NCI-H69 (cell line): ENCODE measurements around the gene VPS13A.

Source experiments
- DNase-seq: peaks from one replicate; lab custom pipeline; 2025; lab: John Stamatoyannopoulos, UW

The VPS13A gene

DNA sequence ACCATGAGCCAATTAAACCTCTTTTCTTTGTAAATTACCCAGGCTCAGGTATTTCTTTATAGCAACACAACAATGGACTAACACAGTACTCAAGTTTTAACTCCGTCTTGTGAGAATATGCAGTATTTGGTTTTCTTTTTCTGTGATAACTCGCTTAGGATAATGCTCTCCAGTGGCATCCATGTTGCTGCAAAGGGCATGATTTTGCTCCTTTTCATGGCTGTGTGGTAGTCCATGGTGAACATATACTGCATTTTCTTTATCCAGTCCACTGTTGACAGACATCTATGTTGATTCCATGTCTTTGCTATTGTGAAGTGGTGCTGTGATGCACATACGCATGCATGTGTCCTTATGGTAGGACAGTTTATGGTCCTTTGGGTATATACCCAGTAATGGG is 10.9 kb downstream of the VPS13A start:
- DNase-seq: no peak

DNA sequence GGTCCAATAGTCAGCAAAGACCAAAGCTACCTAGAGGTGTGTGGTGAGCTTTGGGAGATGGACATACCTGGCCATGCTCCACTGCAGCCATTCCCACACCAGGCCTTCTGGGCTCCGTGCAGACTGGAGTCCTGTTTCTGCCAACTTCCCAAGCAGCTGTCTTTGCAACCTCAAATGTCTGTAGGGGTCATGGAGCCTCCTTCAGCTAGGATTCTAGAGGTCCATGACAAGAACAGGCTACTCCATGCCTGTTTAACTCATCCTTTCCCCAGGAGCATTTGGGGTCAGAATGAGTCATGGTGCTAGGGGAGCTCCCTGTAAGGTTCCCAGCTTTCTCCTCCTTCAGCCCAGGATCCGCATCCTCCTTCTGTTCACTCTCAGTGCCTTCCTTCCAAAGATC is 17.1 kb downstream of the VPS13A start:
- DNase-seq: no peak

DNA sequence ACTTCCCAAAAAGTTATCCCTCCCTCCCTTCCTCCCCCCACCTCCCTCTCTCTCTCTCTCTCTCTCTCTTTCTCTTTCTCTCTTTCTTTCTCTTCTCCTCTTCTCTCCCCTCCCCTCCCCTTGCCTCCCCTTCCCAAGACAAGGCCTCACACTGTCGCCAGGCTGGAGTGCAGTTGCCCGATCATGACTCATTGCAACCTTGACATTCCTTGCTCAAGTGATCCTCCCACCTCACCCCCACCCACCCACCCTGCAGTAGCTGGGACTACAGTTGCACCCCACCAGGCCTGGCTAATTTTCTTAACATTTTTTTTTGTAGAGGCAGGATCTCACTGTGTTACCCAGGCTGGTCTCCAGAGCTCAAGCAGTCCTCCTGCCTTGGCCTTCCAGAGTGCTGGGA is 32.8 kb downstream of the VPS13A start:
- DNase-seq: no peak

DNA sequence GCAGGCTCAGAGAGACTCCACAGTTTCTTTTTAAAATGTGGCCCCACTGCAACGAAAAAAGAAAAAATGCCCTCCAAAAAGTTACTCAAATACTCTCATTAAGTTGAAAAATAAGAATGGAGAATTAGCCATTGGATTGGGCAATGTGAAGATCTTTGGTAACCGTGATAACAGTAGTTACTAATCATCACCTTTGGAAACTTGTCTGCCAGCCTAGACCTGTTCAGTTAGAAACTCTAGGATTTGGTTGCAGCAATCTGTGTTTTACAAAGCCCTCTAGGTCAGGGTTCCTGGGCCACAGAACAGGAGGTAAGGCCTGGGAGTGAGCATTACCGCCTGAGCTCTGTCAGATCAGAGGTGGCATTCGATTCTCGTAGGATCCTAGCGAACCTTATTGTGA is 34.2 kb downstream of the VPS13A start:
- no peak for DNase-seq

DNA sequence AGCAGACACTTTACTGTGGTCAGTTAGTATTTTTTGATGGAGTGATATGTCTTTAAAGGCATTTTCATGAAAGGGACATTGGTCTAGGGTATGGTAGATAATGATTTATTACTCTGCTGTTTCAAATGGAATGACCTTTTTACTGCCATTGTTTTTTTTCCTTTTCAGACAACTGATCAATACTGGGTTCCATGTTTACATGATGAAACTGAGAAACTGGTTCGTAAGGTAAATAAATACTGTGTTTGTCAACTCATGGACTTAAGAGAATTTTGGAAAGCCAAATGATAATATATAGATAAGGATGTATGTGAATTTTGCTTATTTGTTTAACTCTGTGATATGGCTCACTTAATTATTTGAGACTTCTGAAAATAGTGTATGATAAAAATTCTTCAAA is 35.5 kb downstream of the VPS13A start:
- DNase-seq: no peak

DNA sequence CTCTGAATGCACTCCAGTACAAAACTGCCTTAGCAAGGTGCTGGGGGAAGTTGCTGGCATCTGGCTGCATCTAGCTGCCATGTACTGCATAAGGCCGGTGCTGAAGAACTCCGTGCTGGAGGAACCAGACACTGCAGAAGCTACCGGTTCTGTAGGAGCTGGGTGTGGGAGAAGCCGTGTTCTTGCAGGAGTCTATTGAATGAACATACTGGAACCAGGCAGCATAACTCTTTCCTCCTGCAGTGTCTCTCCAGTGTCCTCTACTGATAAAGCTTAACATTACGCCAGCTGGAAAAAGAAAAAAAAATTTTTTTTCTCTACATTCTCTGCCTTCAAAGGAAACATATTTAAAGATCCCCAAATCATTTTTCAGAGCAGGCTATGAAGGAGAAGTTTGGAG is 38.5 kb downstream of the VPS13A start:
- peak; percentile 26 for DNase-seq

DNA sequence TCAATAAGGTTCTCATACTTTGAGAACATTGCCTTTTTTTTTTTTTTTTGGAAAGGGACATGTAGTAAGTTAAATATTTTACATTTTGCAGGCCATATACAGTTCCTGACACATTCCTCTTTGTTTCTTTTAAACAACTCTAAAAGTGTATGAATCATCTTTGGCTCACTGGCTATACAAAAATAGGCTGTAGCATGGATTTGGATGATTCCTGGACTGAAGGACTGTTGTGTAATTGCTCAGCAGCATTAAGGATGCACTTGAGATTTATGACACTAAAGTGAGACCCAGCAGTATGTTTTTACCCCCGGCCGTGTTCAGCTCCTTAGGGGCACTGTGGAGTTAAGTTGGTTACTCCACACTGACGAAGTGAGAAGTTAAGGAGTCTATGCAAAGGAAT is 41.3 kb downstream of the VPS13A start:
- DNase-seq: no peak

DNA sequence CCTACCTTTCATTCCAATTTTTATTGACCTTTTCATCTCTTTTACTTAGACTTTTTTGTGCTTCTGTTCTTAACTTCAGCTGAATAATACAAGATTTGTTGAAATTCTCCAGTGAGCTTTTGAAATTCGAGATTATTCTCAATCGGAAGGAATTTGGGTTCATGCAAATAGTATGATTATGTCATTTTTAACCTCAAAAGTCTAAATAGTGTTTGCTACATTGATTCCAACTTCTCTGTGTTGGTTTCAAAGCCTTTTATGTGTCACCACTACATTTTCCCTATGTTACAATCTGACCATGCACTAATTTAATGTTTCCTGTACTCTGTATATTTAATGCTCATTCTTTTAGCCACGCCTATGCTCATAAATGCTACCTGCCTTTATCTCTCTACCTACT is 44.1 kb downstream of the VPS13A start:
- no peak for DNase-seq

DNA sequence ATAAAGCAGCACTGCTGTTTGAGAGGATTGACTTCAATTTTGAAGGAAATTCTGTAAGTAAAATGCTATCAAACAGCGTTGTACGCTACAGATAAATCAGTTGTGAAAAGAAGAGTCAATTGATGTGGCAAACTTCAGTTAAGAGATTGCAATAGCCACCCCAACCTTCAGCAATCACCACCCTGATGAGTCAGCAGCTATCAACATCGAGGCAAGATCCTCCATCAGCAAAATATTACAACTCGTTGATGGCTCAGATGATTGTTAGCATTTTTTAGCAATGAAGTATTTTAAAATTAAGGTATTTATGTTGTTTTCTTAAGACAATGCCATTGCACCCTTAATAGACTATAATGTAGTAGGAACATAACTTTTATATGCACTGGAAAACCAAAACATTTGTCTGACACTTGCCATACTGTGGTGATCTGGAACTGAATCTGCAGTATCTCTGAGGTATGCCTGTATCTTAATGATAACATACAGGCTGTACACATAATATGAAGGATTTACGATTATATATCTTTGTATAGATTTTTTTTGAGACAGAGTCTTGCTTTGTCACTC is 47.5 kb downstream of the VPS13A start:
- no peak for DNase-seq

DNA sequence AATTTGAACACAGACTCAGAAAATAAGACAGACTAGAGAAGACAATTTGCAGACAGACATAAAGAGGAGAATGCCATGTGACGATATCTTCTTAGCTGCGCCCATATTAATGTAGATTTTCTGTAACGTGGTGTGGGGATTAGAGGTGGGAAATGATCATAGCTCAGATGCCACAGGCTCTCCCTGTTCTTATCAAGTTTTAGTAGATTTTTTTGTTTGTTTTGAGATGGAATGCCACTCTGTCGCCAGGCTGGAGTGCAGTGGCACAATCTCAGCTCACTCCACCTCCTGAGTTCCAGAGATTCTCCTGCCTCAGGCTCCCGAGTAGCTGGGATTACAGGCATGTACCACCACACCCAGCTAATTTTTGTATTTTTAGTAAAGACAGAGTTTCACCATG is 59.4 kb downstream of the VPS13A start:
- no peak for DNase-seq

DNA sequence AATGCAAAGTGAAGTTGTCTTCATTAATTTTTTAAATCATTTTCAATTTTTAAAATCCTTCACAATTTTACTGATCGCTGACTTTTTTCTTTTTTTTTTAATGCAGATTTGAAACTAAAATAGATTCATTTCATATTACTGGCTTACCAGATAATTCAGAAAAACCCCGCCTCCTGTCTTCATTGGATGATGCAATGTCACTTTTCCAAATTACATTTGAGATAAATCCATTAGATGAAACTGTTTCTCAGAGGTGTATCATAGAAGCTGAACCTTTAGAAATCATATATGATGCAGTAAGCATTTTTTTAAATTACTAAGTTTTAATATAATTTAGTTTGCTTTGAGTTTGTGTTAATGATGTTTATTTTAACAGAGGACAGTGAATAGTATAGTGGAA is 60.6 kb downstream of the VPS13A start:
- no peak for DNase-seq

DNA sequence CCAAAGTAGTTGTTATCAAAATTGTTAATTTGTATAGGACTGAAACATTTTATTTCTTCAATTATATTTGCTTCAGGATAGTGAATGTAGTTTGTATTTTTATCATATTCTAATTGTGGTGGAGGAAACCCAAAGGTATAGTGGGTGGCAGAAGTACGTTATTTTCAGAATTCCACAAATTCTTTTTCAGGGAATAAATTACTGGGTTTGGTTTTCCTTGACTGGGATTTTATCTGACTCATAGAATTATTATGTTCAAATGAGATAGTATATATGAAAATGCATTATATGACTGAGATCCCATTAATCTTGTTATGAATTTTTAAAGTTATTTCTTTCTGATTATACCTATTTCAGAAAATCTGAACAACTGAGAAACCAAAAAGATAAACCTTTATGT is 73.7 kb downstream of the VPS13A start:
- no peak for DNase-seq

DNA sequence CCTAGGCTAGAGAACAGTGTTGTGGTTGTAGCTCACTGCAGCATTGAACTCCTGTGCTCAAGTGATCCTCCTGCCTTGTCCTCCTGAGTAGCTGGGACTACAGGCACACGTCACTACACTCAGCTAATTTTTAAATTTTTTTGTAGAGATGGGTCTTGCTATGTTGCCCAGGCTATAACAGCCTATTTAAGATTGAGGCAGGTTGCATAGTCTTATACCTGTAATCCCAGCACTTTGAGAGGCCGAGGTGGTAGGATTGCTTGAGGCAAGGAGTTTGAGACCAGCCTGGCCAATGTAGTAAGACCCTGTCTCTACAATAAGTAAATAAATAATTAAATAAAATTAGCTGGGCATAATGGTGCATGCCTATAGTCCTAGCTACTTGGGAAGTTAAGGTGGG is 79.9 kb downstream of the VPS13A start:
- DNase-seq: no peak

DNA sequence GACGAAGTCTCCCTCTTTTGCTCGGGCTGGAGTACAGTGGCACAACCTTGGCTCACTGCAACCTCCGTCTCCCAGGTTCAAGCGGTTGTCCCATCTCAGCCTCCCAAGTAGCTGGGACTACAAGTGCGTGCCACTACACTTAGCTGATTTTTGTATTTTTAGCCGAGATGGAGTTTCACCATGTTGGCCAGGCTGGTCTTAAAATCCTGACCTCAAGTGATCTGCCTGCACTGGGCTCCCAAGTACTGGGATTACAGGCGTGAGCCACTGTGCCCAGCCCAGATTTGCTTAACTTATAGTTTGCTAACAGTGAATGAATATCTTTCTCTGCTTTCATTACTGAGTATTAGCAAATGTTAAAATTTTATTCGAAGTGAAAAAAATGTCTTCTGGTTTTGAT is 84.3 kb downstream of the VPS13A start:
- no peak for DNase-seq

DNA sequence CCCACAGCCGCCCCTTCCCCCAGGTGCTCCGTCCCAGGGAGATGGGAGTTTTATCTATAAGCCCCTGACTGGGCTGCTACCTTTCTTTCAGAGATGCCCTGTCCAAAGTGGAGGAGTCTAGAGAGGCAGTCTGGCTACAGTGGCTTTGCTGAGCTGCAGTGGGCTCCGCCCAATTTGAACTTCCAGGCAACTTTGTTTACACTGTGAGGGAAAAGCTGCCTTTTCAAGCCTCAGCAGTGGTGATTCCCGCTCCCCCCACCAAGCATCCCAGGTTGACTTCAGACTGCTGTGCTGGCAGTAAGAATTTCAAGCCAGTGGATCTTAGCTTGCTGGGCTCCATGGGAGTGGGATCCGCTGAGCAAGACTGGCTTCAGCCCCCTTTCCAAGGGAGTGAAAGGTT is 90.4 kb downstream of the VPS13A start:
- DNase-seq: peak; percentile 13

DNA sequence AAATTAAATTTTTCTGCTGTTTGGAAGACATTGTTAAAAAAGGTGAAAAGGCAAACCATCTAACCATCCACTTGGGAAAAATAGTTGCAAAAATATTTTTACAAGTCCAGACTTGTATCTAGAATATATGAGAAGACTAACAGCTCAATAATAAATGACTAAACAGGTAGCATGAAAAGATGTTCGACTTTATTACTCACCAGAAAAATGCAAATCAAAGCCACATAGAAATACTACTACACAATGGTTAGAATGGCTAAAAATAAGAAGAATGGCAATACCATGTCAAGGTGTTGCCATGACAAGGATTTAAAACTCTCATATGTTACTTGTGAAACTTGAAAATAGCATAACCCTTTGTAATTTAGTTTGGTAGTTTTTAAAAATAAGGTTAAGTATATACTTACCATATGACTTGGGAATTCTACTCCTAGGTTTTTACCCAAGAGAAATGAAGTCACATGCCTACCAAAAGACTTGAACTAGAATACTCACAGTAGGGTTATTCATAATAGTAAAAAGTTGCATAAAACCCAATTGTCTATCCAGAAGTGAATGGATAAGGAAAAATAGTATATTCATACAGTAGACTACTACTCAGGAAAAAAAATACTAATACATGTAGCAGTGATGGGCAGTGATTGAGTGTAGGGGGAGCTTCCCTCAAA is 93.8 kb downstream of the VPS13A start:
- DNase-seq: no peak

DNA sequence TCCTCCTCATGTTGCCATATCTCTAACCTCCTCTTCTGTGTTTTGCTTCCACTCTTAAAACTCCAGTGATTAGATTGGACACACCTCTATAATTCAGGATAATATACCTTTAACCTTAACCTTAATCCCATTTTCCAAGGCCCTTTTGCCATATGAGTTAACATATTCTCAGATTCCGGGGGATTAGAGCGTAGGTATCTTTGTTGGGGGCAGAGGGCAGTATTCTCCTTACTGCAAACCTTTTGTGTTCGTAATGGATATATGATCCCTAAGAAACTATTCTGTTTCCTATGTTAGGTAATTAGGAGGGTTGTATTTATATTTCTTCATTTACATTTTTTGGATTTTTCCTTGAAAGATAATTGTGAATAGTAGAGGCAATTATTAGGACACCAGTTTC is 99.5 kb downstream of the VPS13A start:
- peak; percentile 20 for DNase-seq

DNA sequence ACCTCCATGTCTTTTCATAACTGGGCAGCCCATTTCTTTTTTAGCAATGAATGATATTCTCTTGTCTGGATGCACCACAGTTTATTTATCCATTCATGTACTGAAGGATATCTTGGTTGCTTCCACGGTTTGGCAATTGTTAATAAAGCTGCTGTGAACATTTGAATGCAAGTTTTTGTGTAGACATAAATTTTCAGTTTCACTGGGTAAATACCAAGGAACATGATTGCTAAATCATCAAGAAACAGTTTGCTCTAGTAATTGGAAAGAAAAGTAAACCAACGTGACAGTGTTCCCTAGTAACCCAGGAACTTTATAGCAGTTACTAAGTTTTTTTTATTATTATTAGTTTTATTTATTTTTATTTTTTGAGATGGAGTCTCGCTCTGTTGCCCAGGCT is 100.4 kb downstream of the VPS13A start:
- no peak for DNase-seq

DNA sequence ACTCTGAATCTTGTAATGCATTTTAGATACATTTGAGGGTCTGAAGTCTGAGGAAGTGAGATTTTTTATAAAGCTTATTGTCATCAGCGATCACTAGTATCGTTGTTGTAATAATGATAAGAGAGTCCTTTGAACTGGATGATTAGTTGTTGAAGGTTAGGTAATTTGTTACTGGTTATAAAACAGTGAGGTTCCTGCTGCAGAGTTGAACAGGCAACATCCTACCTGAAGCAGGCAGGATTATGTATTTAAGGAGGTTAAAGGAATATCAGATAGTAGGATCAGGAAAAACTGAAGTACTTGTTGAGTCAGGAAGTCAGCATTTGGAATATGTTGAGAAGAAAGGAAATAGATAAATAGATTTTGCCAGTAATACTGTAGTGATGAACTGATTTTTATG is 106.7 kb downstream of the VPS13A start:
- DNase-seq: no peak

DNA sequence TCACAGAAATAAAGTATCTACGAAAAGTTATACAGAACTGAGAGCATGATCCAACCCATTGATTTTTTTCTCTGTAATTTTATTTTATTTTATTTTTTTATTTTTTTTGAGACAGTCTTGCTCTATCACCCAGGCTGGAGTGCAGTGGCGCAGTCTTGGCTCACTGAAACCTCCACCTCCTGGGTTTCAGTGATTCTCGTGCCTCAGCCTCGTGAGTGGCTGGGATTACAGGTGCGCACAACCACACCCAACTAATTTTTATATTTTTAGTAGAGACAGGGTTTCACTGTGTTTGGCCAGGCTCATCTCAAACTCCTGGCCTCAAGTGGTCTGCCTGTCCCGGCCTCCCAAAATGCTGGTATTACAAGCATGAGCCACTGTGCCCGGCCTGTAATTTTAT is 107.3 kb downstream of the VPS13A start:
- DNase-seq: no peak

DNA sequence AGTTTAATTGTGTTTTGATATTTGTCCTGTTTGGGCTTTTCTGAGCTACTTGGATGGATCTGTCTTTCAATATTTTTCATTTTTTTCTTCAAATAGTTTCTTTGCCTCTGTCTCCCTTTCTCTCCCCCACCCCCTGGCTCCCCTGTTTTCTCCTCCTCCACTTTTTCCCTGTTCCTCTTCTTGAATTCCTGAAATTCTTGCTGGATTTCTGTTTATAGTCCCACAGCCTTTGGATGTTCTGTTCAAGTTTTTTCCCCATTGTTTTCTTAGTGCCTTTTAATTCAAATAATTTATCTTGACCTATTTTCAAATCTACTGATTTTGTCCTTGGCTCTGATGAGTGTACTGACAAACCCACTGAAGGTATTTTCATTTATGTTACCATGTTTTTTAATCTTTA is 113.0 kb downstream of the VPS13A start:
- DNase-seq: no peak

DNA sequence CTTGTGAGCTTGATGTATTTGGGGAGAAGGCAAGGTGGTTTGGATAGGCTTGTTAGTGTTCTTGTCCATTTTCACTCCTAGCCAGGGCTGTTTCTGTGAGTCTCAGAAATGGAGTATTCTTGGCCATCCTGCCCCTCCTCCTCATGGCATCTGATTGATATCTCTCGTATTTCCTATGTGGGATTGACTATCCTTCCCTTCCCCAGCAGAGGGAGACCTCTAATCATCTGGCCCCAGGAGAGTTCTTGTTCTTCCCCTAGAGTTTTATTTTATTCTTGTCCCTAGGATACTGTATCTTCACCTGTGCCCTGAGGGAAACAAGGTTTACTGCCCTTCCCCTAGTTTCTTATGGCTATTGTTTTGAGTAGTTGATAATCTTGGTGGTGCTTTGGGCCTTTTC is 114.4 kb downstream of the VPS13A start:
- peak; percentile 40 for DNase-seq

DNA sequence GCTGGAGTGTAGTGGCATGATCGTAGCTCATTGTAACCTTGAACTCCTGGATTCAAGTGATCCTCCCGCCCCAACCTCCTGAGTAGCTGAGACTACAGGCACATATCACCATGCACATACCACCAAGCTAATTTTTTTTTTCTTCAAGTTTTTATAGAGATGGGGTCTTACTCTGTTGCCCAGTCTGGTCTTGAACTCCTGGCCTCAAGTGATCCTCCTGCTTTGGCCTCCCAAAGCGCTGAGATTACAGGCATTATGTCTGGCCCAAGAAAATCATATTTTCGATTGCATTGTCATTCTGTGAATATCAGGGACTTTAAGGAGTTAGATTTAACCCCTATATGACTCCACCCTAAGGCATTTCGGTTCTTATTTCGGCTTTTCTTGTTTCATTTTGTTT is 116.6 kb downstream of the VPS13A start:
- DNase-seq: no peak

DNA sequence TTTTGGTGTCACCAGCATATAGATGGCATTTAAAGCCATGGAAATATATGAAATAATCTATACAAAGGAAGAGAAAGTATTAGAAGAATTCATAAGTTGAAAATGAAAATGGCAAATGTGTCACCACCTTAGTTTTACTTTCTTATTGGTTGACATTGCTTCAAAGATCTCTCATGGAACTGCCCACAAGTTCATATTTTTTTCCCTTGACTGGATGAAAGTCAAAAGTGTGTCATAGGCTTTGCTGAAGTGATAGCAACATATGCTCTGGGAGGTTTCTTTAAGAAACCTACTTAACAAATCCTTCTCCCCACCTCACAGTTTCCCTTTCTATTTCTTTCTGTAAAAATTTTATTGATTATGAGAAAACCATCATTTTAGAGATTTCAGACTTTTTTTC is 127.2 kb downstream of the VPS13A start:
- DNase-seq: no peak
